K562 (cell line): ENCODE measurements around the gene PDGFD. TPM values are rescaled to one million over a fixed set of nuclear protein-coding genes. Genes with fewer than 3 reads are reported as not detected.

Experiments
- ATAC-seq: fragments of 200-7000 bp; cut with Tn5 transposase; 3 replicates; pipeline ENCODE4 v1.9.1; 2020; ENCODE audit warnings: moderate library complexity
- BruUV-seq: library from RNA; stranded (reverse); fragments of 400-500 nt; replicated peaks from 2 replicates; lab custom pipeline; 2021; lab: Mats Ljungman, UMichigan
- CTCF ChIA-PET: fragments of 300-600 bp; formaldehyde crosslinking; extraction: SDS; loops from one replicate; lab custom pipeline; 2021; ENCODE audit warnings: low intra/inter-chr PET ratio; lab: Yijun Ruan, JAX
- POLR2A ChIA-PET: fragments of 300-600, 350-650 bp; sonication (Branson Sonifier 250); formaldehyde crosslinking; extraction: SDS; loops from one replicate; lab custom pipeline; 2021; ENCODE audit warnings: antibody characterized with exemption, inconsistent platforms; lab: Yijun Ruan, JAX
- DNase-seq, 4 experiments: peaks; one replicate each; pipeline versions ENCODE4 v3.0.0 to v3.0.0-alpha.2; 2011 to 2018; ENCODE audit warnings: low spot score in 3 of 4, mixed read lengths in 3 of 4; ENCODE audit errors: extremely low read depth in 1 of 4
- FAIRE-seq: peaks from 2 replicates; lab custom pipeline; 2011; peaks lifted over from hg19 to GRCh38; lab: Jason Lieb, UNC
- H2AFZ ChIP-seq: 2 replicates; pipeline ENCODE4 v1.6.0; 2011; ENCODE audit warnings: low read depth, low read length, control low read depth, inconsistent platforms
- H3K27ac ChIP-seq: fragments of 200-600 bp; 3 replicates; pipeline ENCODE4 v1.8.0; 2011; ENCODE audit warnings: low read depth, mild to moderate bottlenecking, control low read depth, inconsistent platforms, low read length, moderate library complexity, mixed read lengths; ENCODE audit errors: extremely low read depth
- H3K27me3 ChIP-seq, 2 experiments: fragments of 300-600 bp in 1 of 2; 2 replicates in 1 of 2; 3 replicates in 1 of 2; pipeline versions ENCODE4 v1.6.0 to v1.8.0; 2011; ENCODE audit warnings: inconsistent platforms in 2 of 2, low read length in 2 of 2, mild to moderate bottlenecking in 1 of 2, mixed read lengths in 1 of 2, moderate library complexity in 1 of 2; ENCODE audit not compliant: control insufficient read depth in 2 of 2, insufficient read depth in 2 of 2
- H3K36me3 ChIP-seq: fragments of 300-600 bp; 3 replicates; pipeline ENCODE4 v1.8.0; 2011; ENCODE audit warnings: mild to moderate bottlenecking, low read length, inconsistent platforms; ENCODE audit not compliant: control insufficient read depth, insufficient read depth
- H3K4me1 ChIP-seq, 2 experiments: fragments of 200-600 bp in 1 of 2; replicated peaks in 1 of 2; 2 replicates in 1 of 2; 3 replicates in 1 of 2; pipeline versions ENCODE4 v1.5.1 to v1.8.0; 2011; ENCODE audit warnings: inconsistent platforms in 2 of 2, low read length in 2 of 2, mild to moderate bottlenecking in 1 of 2, mixed read lengths in 1 of 2, moderate library complexity in 1 of 2; ENCODE audit not compliant: control insufficient read depth in 2 of 2, insufficient read depth in 2 of 2
- H3K4me2 ChIP-seq: 2 replicates; pipeline ENCODE4 v1.6.1; 2011; ENCODE audit warnings: low read length, control low read depth, inconsistent platforms, mixed read lengths; ENCODE audit not compliant: insufficient read depth
- H3K4me3 ChIP-seq: fragments of 200-600 bp; sonication (generic), shearing (Covaris generic); 2 replicates; pipeline ENCODE4 v1.5.1; 2016; ENCODE audit warnings: control low read depth, inconsistent platforms
- H3K79me2 ChIP-seq: fragments of 200-600 bp; 3 replicates; pipeline ENCODE4 v1.8.0; 2011; ENCODE audit warnings: low read length, inconsistent platforms; ENCODE audit not compliant: control insufficient read depth, insufficient read depth
- H3K9ac ChIP-seq, 2 experiments: 2 replicates each; pipeline versions ENCODE4 v1.6.0 to v1.6.1; 2011; ENCODE audit warnings: low read depth in 2 of 2, low read length in 2 of 2, control low read depth in 1 of 2, inconsistent platforms in 1 of 2, mild to moderate bottlenecking in 1 of 2, mixed read lengths in 1 of 2; ENCODE audit not compliant: insufficient read depth in 1 of 2
- H3K9me1 ChIP-seq: one replicate; pipeline ENCODE4 v1.6.0; 2011; ENCODE audit warnings: inconsistent platforms, mild to moderate bottlenecking, low read length, moderate library complexity; ENCODE audit not compliant: control insufficient read depth, insufficient read depth
- H3K9me3 ChIP-seq: replicated peaks from 2 replicates; pipeline ENCODE4 v1.5.1; 2011; ENCODE audit warnings: low read depth, low read length, inconsistent platforms; ENCODE audit not compliant: control insufficient read depth, insufficient read depth
- H4K20me1 ChIP-seq: replicated peaks from 2 replicates; pipeline ENCODE4 v1.6.1; 2011; ENCODE audit warnings: low read length, inconsistent platforms, mixed read lengths; ENCODE audit not compliant: control insufficient read depth, insufficient read depth
- CBX5 ChIP-seq: IDR thresholded peaks from 2 replicates; pipeline ENCODE4 v1.6.1; 2014; ENCODE audit warnings: low read depth, borderline replicate concordance
- CREB1 ChIP-seq, 2 experiments: sonication (generic) in 1 of 2; formaldehyde crosslinking in 1 of 2; IDR thresholded peaks; 2 replicates each; pipeline versions ENCODE4 v1.6.1 to v1.8.0; 2012 to 2022; ENCODE audit warnings: inconsistent platforms in 1 of 2, mild to moderate bottlenecking in 1 of 2, missing genetic modification reagents in 1 of 2, moderate library complexity in 1 of 2
- GMEB1 ChIP-seq: fragments of 250-450 bp; sonication (Bioruptor Pico); IDR thresholded peaks from 2 replicates; pipeline ENCODE4 v1.4.0; 2020; ENCODE audit warnings: mild to moderate bottlenecking
- HLTF ChIP-seq: fragments of 450-650 bp; IDR thresholded peaks from 2 replicates; pipeline ENCODE4 v1.6.1; 2016
- KDM5B ChIP-seq: fragments of 200-600 bp; sonication (generic); IDR thresholded peaks from 2 replicates; pipeline ENCODE4 v1.6.1; 2012; ENCODE audit warnings: low read depth, mild to moderate bottlenecking, moderate library complexity, low read length, control low read depth, inconsistent platforms; ENCODE audit not compliant: insufficient replicate concordance
- KLF10 ChIP-seq: fragments of 250-450 bp; sonication (Bioruptor Pico); IDR thresholded peaks from 2 replicates; pipeline ENCODE4 v1.6.1; 2021; ENCODE audit warnings: matching md5 sums
- MLX ChIP-seq, 2 experiments: fragments of 450-650 bp in 1 of 2; sonication (generic) in 1 of 2; formaldehyde crosslinking; conservative IDR thresholded peaks; 2 replicates each; pipeline versions ENCODE4 v1.4.0 to v1.8.1; 2020 to 2022; ENCODE audit warnings: mild to moderate bottlenecking in 1 of 2, missing genetic modification reagents in 1 of 2
- POLR2B ChIP-seq: fragments of 450-650 bp; IDR thresholded peaks from 2 replicates; pipeline ENCODE4 v1.6.1; 2018; ENCODE audit warnings: low read depth; ENCODE audit not compliant: partially characterized antibody
- RCOR1 ChIP-seq, 2 experiments: IDR thresholded peaks; 2 replicates each; pipeline ENCODE4 v1.6.1; 2012; ENCODE audit warnings: low read depth in 2 of 2, low read length in 2 of 2, borderline replicate concordance in 1 of 2, improper control_type of control experiment in 1 of 2
- TAF15 ChIP-seq: fragments of 200-400 bp; formaldehyde crosslinking; IDR thresholded peaks from 2 replicates; pipeline ENCODE4 v1.6.1; 2017; ENCODE audit warnings: mild to moderate bottlenecking, low read depth, low read length, moderate library complexity
- TAF9B ChIP-seq: fragments of 450-650 bp; IDR thresholded peaks from 2 replicates; pipeline ENCODE4 v1.6.1; 2018; ENCODE audit warnings: mild to moderate bottlenecking; ENCODE audit not compliant: partially characterized antibody
- TBP ChIP-seq: optimal IDR thresholded peaks from 2 replicates; pipeline ENCODE3; 2011; ENCODE audit warnings: low read depth, low read length, improper control_type of control experiment
- TOE1 ChIP-seq, 2 experiments: fragments of 450-650 bp in 1 of 2; sonication (generic) in 1 of 2; formaldehyde crosslinking in 1 of 2; IDR thresholded peaks; 2 replicates each; pipeline versions ENCODE4 v1.7.1 to v1.8.0; 2016 to 2022; ENCODE audit warnings: borderline replicate concordance in 2 of 2, mild to moderate bottlenecking in 2 of 2, antibody characterized with exemption in 1 of 2, inconsistent platforms in 1 of 2, low read depth in 1 of 2, missing genetic modification reagents in 1 of 2, moderate library complexity in 1 of 2
- ZNF589 ChIP-seq: fragments of 200-800 bp; sonication (Bioruptor generic); IDR thresholded peaks from 2 replicates; pipeline ENCODE4 v1.6.1; 2016; ENCODE audit warnings: low read depth, missing genetic modification characterization, missing compliant biosample characterization
- in situ Hi-C: fragments of 300-500 bp; cut with MboI; formaldehyde crosslinking; loops from 4 replicates; pipeline ENCODE4 v1.15.0; 2018; ENCODE audit warnings: inconsistent platforms, mixed read lengths
- intact Hi-C: fragments of 100-400 bp; cut with micrococcal nuclease; formaldehyde crosslinking; loops from 2 replicates; pipeline ENCODE4 v1.14.2; 2022
- polyA plus RNA-seq, 8 experiments: library from polyadenylated mRNA; depleted of rRNA in 4 of 8; stranded (reverse) in 5 of 8; unstranded in 3 of 8; fragments of >200 nt; fragmentation: Nextera tagmentation in 2 of 8; fragmentation: Illumina TruSeq in 1 of 8; extraction: Ambion mirVana in 2 of 8; extraction: Trizol in 1 of 8; gene quantifications; 2 replicates each; pipeline versions ENCODE4 v1.2.1 to v1.2.3, GENCODE V29; 2011 to 2014; ENCODE audit warnings: inconsistent platforms in 1 of 8, missing spikeins in 1 of 8
- total RNA-seq, 7 experiments: library from RNA; depleted of rRNA in 6 of 7; stranded (reverse); fragments of >200 nt in 6 of 7; fragmentation: Illumina TruSeq in 2 of 7; extraction: Trizol in 2 of 7; gene quantifications; 2 replicates each; pipeline versions ENCODE4 v1.2.1 to v1.2.3, GENCODE V29; 2011 to 2021; ENCODE audit warnings: low replicate concordance in 1 of 7

Gene PDGFD
- total and polyA plus RNA-seq, 9 of the 15 experiments (the other 6 are each of a cell fraction or from before 2014, with no cell fraction given): 0.11 TPM; not detected in 8

- no peak for TF ChIP-seq TOE1 (IDR thresholded peaks at IDR 0.05; ENCODE audit: borderline replicate concordance)
- no peak for TF ChIP-seq TOE1 (CRISPR knock-in tag; IDR thresholded peaks at IDR 0.05; ENCODE audit: borderline replicate concordance, low read depth)
- no peak for TF ChIP-seq CBX5
- TF ChIP-seq TAF15: no peak
- TF ChIP-seq KDM5B: no peak
- no peak for TF ChIP-seq GMEB1 (CRISPR knock-in tag)
- no peak for TF ChIP-seq TBP
- TF ChIP-seq CREB1 (IDR thresholded peaks at IDR 0.05): no peak
- no peak for TF ChIP-seq CREB1 (CRISPR knock-in tag; IDR thresholded peaks at IDR 0.05)
- TF ChIP-seq KLF10 (CRISPR knock-in tag): no peak
- TF ChIP-seq ZNF589 (CRISPR knock-in tag): no peak
- TF ChIP-seq, all 486 proteins: peak for 0
Measured at GRCh38 chr11:104086621-104087020, 77.3 kb downstream of the PDGFD start (continued).

GRCh38 chr11:104078995-104079394 is 85.0 kb downstream of the PDGFD start:
- no peak for FAIRE-seq
- in situ Hi-C loops: no loop called here
- Histone ChIP-seq H3K36me3 (no peaks in the 10 kb centered on the region), H3K9me1 (no peaks in the 10 kb centered on the region), H3K27ac (no peak overlapping the region), H3K9ac (no peak overlapping the region), H3K79me2 (no peaks in the 10 kb centered on the region), H3K4me3 (no peak overlapping the region), H3K4me2 (no peak overlapping the region), H3K9me3 (no peaks in the 10 kb centered on the region), H4K20me1 (no peaks in the 10 kb centered on the region), H3K27me3 (no peaks in the 10 kb centered on the region), H2AFZ (no peak overlapping the region), H3K4me1 (no peaks in the 10 kb centered on the region)
- BruUV-seq: no TSS peak
- ChIA-PET POLR2A (no interaction called here), CTCF (no interaction called here)
- intact Hi-C loops: no loop called here
- no peak for DNase-seq
- no peak for ATAC-seq
- no peak for TF ChIP-seq POLR2B
- no peak for TF ChIP-seq RCOR1 (IDR thresholded peaks at IDR 0.05; ENCODE audit: borderline replicate concordance in 1 of 2, low read depth in 2 of 2, low read length in 2 of 2)
- no peak for TF ChIP-seq HLTF
- no peak for TF ChIP-seq MLX (CRISPR knock-in tag; conservative IDR thresholded peaks at IDR 0.05)
- TF ChIP-seq TAF9B: no peak
